H9 (cell line): Measurements from ENCODE around the gene ENOX2. TPM values are rescaled to one million over a fixed set of nuclear protein-coding genes. Genes with fewer than 3 reads are reported as not detected.

Experiments used
- DNase-seq: peaks from one replicate; pipeline ENCODE4 v3.0.0-alpha.2; 2017
- H2AFZ ChIP-seq: one replicate; pipeline ENCODE4 v1.6.1; 2013; ENCODE audit warnings: mild to moderate bottlenecking, low read length, control low read depth, moderate library complexity
- H2AK5ac ChIP-seq: 2 replicates; pipeline ENCODE4 v1.6.1; 2013; ENCODE audit warnings: low read length, control low read depth, mixed read lengths; ENCODE audit not compliant: insufficient read length
- H2BK120ac ChIP-seq: one replicate; pipeline ENCODE4 v1.6.1; 2013; ENCODE audit warnings: low read depth, mild to moderate bottlenecking, low read length, control low read depth, inconsistent platforms; ENCODE audit not compliant: poor library complexity, severe bottlenecking
- H2BK12ac ChIP-seq: 2 replicates; pipeline ENCODE4 v1.6.1; 2013; ENCODE audit warnings: low read length, control low read depth, mixed read lengths, low read depth; ENCODE audit not compliant: insufficient read length
- H2BK15ac ChIP-seq: 2 replicates; pipeline ENCODE4 v1.6.1; 2013; ENCODE audit warnings: low read depth, low read length, control low read depth
- H2BK20ac ChIP-seq: one replicate; pipeline ENCODE4 v1.6.1; 2013; ENCODE audit warnings: low read depth, mild to moderate bottlenecking, low read length, control low read depth, inconsistent platforms; ENCODE audit not compliant: poor library complexity, severe bottlenecking
- H2BK5ac ChIP-seq: 2 replicates; pipeline ENCODE4 v1.6.1; 2013; ENCODE audit warnings: low read length, control low read depth, mixed read lengths; ENCODE audit not compliant: insufficient read length
- H3K14ac ChIP-seq: 2 replicates; pipeline ENCODE4 v1.6.1; 2013; ENCODE audit warnings: low read length, control low read depth; ENCODE audit not compliant: insufficient read depth
- H3K18ac ChIP-seq: 2 replicates; pipeline ENCODE4 v1.6.1; 2013; ENCODE audit warnings: low read depth, mild to moderate bottlenecking, mixed read lengths, low read length, control low read depth; ENCODE audit not compliant: insufficient read length
- H3K23ac ChIP-seq: 2 replicates; pipeline ENCODE4 v1.6.1; 2013; ENCODE audit warnings: low read length, control low read depth, mixed read lengths, low read depth; ENCODE audit not compliant: insufficient read length
- H3K23me2 ChIP-seq: 2 replicates; pipeline ENCODE4 v1.6.1; 2013; ENCODE audit warnings: low read depth, mild to moderate bottlenecking, mixed read lengths, low read length, control low read depth; ENCODE audit not compliant: insufficient read length, poor library complexity, severe bottlenecking
- H3K27ac ChIP-seq: 2 replicates; pipeline ENCODE4 v1.5.1; 2013; ENCODE audit warnings: low read length, control low read depth, mixed read lengths, low read depth; ENCODE audit not compliant: insufficient read length
- H3K27me3 ChIP-seq: 2 replicates; pipeline ENCODE4 v1.6.1; 2013; ENCODE audit warnings: low read length, control low read depth, inconsistent platforms; ENCODE audit not compliant: insufficient read depth
- H3K4ac ChIP-seq: 2 replicates; pipeline ENCODE4 v1.6.1; 2013; ENCODE audit warnings: low read depth, mild to moderate bottlenecking, control low read depth, inconsistent platforms, low read length, moderate library complexity
- H3K4me1 ChIP-seq: 2 replicates; pipeline ENCODE4 v1.6.1; 2013; ENCODE audit warnings: low read length, control low read depth, inconsistent platforms; ENCODE audit not compliant: insufficient read depth
- H3K4me2 ChIP-seq: 2 replicates; pipeline ENCODE4 v1.6.1; 2013; ENCODE audit warnings: low read length, control low read depth, mixed read lengths; ENCODE audit not compliant: insufficient read length, insufficient read depth
- H3K56ac ChIP-seq: 2 replicates; pipeline ENCODE4 v1.6.1; 2013; ENCODE audit warnings: low read depth, mild to moderate bottlenecking, mixed read lengths, low read length, control low read depth; ENCODE audit not compliant: insufficient read length
- H3K79me1 ChIP-seq: 2 replicates; pipeline ENCODE4 v1.6.1; 2013; ENCODE audit warnings: low read depth, mild to moderate bottlenecking, moderate library complexity, low read length, control low read depth, inconsistent platforms; ENCODE audit not compliant: insufficient read depth, poor library complexity, severe bottlenecking
- H3K79me2 ChIP-seq: 2 replicates; pipeline ENCODE4 v1.6.1; 2013; ENCODE audit warnings: low read length, control low read depth, inconsistent platforms; ENCODE audit not compliant: insufficient read depth
- H3K9ac ChIP-seq: 2 replicates; pipeline ENCODE4 v1.6.1; 2013; ENCODE audit warnings: low read length, control low read depth, mixed read lengths; ENCODE audit not compliant: insufficient read length; ENCODE audit errors: extremely low read depth
- H3K9me3 ChIP-seq: one replicate; pipeline ENCODE4 v1.6.1; 2013; ENCODE audit warnings: low read depth, low read length, inconsistent platforms; ENCODE audit not compliant: control insufficient read depth
- H3T11ph ChIP-seq: one replicate; pipeline ENCODE4 v1.6.1; 2013; ENCODE audit warnings: mild to moderate bottlenecking, low read length, control low read depth, inconsistent platforms
- H4K20me1 ChIP-seq: one replicate; pipeline ENCODE4 v1.6.1; 2013; ENCODE audit not compliant: control insufficient read depth, insufficient read length, insufficient read depth
- H4K5ac ChIP-seq: 2 replicates; pipeline ENCODE4 v1.6.1; 2013; ENCODE audit warnings: low read depth, mild to moderate bottlenecking, mixed read lengths, low read length, control low read depth; ENCODE audit not compliant: insufficient read length
- H4K8ac ChIP-seq: replicated peaks from 2 replicates; pipeline ENCODE4 v1.6.1; 2013; ENCODE audit warnings: low read length, control low read depth, mixed read lengths, low read depth; ENCODE audit not compliant: insufficient read length
- H4K91ac ChIP-seq: 2 replicates; pipeline ENCODE4 v1.6.1; 2013; ENCODE audit warnings: low read depth, mild to moderate bottlenecking, moderate library complexity, mixed read lengths, low read length, control low read depth; ENCODE audit not compliant: insufficient read length
- H3K27ac Mint-ChIP-seq, 3 experiments: 2 replicates in 2 of 3; 3 replicates in 1 of 3; pipeline ENCODE4 v1.8.0; 2020 to 2021; ENCODE audit warnings: mixed read lengths in 3 of 3, mild to moderate bottlenecking in 1 of 3, moderate library complexity in 1 of 3
- H3K27me3 Mint-ChIP-seq: 2 replicates; pipeline ENCODE4 v1.8.0; 2021; ENCODE audit warnings: low read depth, mild to moderate bottlenecking, moderate library complexity, mixed read lengths
- H3K36me3 Mint-ChIP-seq, 3 experiments: 2 replicates in 2 of 3; 3 replicates in 1 of 3; pipeline ENCODE4 v1.8.0; 2020 to 2021; ENCODE audit warnings: low read depth in 3 of 3, mixed read lengths in 3 of 3; ENCODE audit not compliant: insufficient read depth in 1 of 3
- H3K4me1 Mint-ChIP-seq, 2 experiments: 2 replicates each; pipeline ENCODE4 v1.8.0; 2020; ENCODE audit warnings: mixed read lengths in 2 of 2
- H3K4me3 Mint-ChIP-seq, 2 experiments: 2 replicates in 1 of 2; 3 replicates in 1 of 2; pipeline ENCODE4 v1.8.0; 2020 to 2021; ENCODE audit warnings: mild to moderate bottlenecking in 2 of 2, mixed read lengths in 2 of 2, moderate library complexity in 1 of 2
- H3K9me3 Mint-ChIP-seq, 2 experiments: 2 replicates in 1 of 2; 3 replicates in 1 of 2; pipeline ENCODE4 v1.8.0; 2020; ENCODE audit warnings: mild to moderate bottlenecking in 2 of 2, mixed read lengths in 2 of 2, moderate library complexity in 1 of 2
- CTCF ChIP-seq: fragments of 200-600 bp; sonication (generic); conservative IDR thresholded peaks from 3 replicates; pipeline ENCODE4 v1.8.0; 2021; ENCODE audit warnings: antibody characterized with exemption, mild to moderate bottlenecking
- WGBS: extraction: QIAGEN DNeasy Blood & Tissue Kit; methylation state at CpG from one replicate; pipeline ENCODE4 v1.1.7; 2013; ENCODE audit warnings: missing lambda C conversion rate, low lambda C conversion rate, mixed read lengths; ENCODE audit not compliant: insufficient read length; ENCODE audit errors: extremely low coverage; 5-methylcytosine and 5-hydroxymethylcytosine counted together
- total RNA-seq: library from RNA; stranded (reverse); gene quantifications from 2 replicates; pipeline ENCODE4 v1.2.1, GENCODE V29; 2021

ENOX2 gene
- total RNA-seq, 1 experiment from 2014 or later, result 17.7 TPM

GRCh38 chrX:130637591-130637990, 265.4 kb downstream of the ENOX2 start:
- Histone ChIP-seq H3K27me3 (no peaks in the 10 kb centered on the region), H3K9me3 (no peaks in the 10 kb centered on the region), H3K23ac (no peak overlapping the region), H3K9ac (no peak overlapping the region), H3K18ac (no peak overlapping the region), H2BK12ac (no peak overlapping the region), H3T11ph (no peak overlapping the region), H3K23me2 (no peaks in the 10 kb centered on the region), H3K27ac (no peak overlapping the region), H4K91ac (no peak overlapping the region), H4K8ac (no peak overlapping the region), H3K14ac (no peak overlapping the region), H2AFZ (no peak overlapping the region), H3K79me1 (no peaks in the 10 kb centered on the region), H2BK15ac (no peak overlapping the region), H3K56ac (no peak overlapping the region), H3K4me1 (no peaks in the 10 kb centered on the region), H2AK5ac (no peak overlapping the region), H3K4me2 (no peak overlapping the region), H2BK5ac (no peak overlapping the region), H2BK120ac (no peak overlapping the region), H4K5ac (no peak overlapping the region), H3K4ac (no peak overlapping the region), H3K79me2 (no peaks in the 10 kb centered on the region), H2BK20ac (no peak overlapping the region), H4K20me1 (no peaks in the 10 kb centered on the region)
- DNase-seq, result no peak
- H3K27me3 Mint-ChIP-seq, result no peaks in the 10 kb centered on the region
- H3K4me3 Mint-ChIP-seq, result no peak overlapping the region
- peak overlapping the region in 1 of 3 experiments; percentile 24; a peak in 1 of 7 replicates for H3K27ac Mint-ChIP-seq
- WGBS, result no CpG with 5 or more reads among the region's 3 CpGs
- no peak for TF ChIP-seq CTCF
- H3K4me1 Mint-ChIP-seq, result peaks cover 9 to 12% of the 10 kb centered on the region in 2 experiments
- H3K9me3 Mint-ChIP-seq, result no peaks in the 10 kb centered on the region
- no peaks in the 10 kb centered on the region for H3K36me3 Mint-ChIP-seq
